Subcutaneous preadipocyte (primary cell): ENCODE results near the gene PTPRK. TPM values are rescaled to one million over a fixed set of nuclear protein-coding genes. Genes with fewer than 3 reads are reported as not detected.

Experiments used
- total RNA-seq: library from RNA; depleted of rRNA; stranded (reverse); fragments of >200 nt; gene quantifications from 2 replicates; pipeline ENCODE4 v1.2.3, GENCODE V29; 2012

Gene PTPRK
- total RNA-seq, result 19.5 and 55.3 TPM in 2 replicates

GRCh38 chr6:128520436-128521281 lies at the start of gene PTPRK:
TSS of gene PTPRK (minus strand) at chr6:128520599. CDS start at chr6:128520358, 241 bp downstream.

